Measurements from ENCODE around the gene ELF1. TPM values are rescaled to one million over a fixed set of nuclear protein-coding genes. Genes with fewer than 3 reads are reported as not detected.

The ELF1 gene
- total and polyA plus RNA-seq, 2 experiments from 2014 or later = 7.0 to 12.7 TPM

GRCh38 chr13:41060082-41060723 lies 41.1 kb upstream of the ELF1 start:
- Histone ChIP-seq H2AFZ (peak overlapping the region; percentile 72), H3K4me3 (peak overlapping the region; percentile 83), H3F3A (replicated peaks; ENCODE audit: low read depth) (no peaks in the 10 kb centered on the region), H4K20me1 (replicated peaks; ENCODE audit: insufficient read depth) (peaks cover 2% of the 10 kb centered on the region; the same call in 1 of the 2 replicates), H3K27me3 (ENCODE audit: insufficient read depth) (no peaks in the 10 kb centered on the region), H3K4me2 (peak overlapping the region; percentile 84), H3K9me2 (ENCODE audit: insufficient read depth) (no peaks in the 10 kb centered on the region), H3K79me2 (replicated peaks; ENCODE audit: insufficient read depth) (peaks cover 54% of the 10 kb centered on the region), H3K4me1 (ENCODE audit: insufficient read depth) (peaks cover 16% of the 10 kb centered on the region), H3K27ac (ENCODE audit: low read depth) (peak overlapping the region; percentile 94), H3K36me3 (ENCODE audit: insufficient read depth) (peaks cover 8% of the 10 kb centered on the region; the same call in 1 of the 2 replicates)
- TF ChIP-seq NANOG (IDR thresholded peaks at IDR 0.05; ENCODE audit: borderline replicate concordance) (no peak), CTCF (conservative IDR thresholded peaks at IDR 0.05; ENCODE audit: low read depth in 2 of 2) (peak; percentile 31 to 45), EZH2 (IDR thresholded peaks at IDR 0.05; ENCODE audit: low read depth, unreplicated experiment) (no peak), POLR2AphosphoS5 (IDR thresholded peaks at IDR 0.05; ENCODE audit: low read depth) (peak; percentile 50; the same call in 1 of the 2 replicates)
- Mint-ChIP-seq H3K4me3 (peak overlapping the region; percentile 99), H3K27me3 (ENCODE audit: insufficient read depth, low read depth, poor library complexity) (peaks cover 17% of the 10 kb centered on the region), H3K4me1 (peaks cover 23% of the 10 kb centered on the region), H3K9me3 (peaks cover 5% of the 10 kb centered on the region; the same call in 2 of the 3 replicates), H3K27ac (peak overlapping the region; percentile 99), H3K36me3 (ENCODE audit: low read depth) (peaks cover 9% of the 10 kb centered on the region; the same call in 2 of the 3 replicates)
- ATAC-seq = peak; percentile 71
- peak; percentile 95 for DNase-seq (ENCODE audit: low spot score)

- Histone ChIP-seq H3K27ac (ENCODE audit: low read depth) (peak overlapping the region; percentile 94), H3K27me3 (ENCODE audit: insufficient read depth) (no peaks in the 10 kb centered on the region), H3K4me1 (ENCODE audit: insufficient read depth) (peaks cover 16% of the 10 kb centered on the region), H3K36me3 (ENCODE audit: insufficient read depth) (peaks cover 3% of the 10 kb centered on the region; the same call in 1 of the 2 replicates), H4K20me1 (replicated peaks; ENCODE audit: insufficient read depth) (peaks cover 2% of the 10 kb centered on the region), H3F3A (replicated peaks; ENCODE audit: low read depth) (no peaks in the 10 kb centered on the region; the same call in 1 of the 2 replicates), H3K4me2 (peak overlapping the region; percentile 84), H3K4me3 (peak overlapping the region; percentile 83), H3K79me2 (replicated peaks; ENCODE audit: insufficient read depth) (peaks cover 54% of the 10 kb centered on the region), H2AFZ (peak overlapping the region; percentile 72), H3K9me2 (ENCODE audit: insufficient read depth) (no peaks in the 10 kb centered on the region)
- H3K27ac Mint-ChIP-seq = peak overlapping the region; percentile 92
- H3K27me3 Mint-ChIP-seq (ENCODE audit: insufficient read depth, low read depth, poor library complexity) = peaks cover 17% of the 10 kb centered on the region
- H3K4me3 Mint-ChIP-seq = peak overlapping the region; percentile 99
- peaks cover 5% of the 10 kb centered on the region; the same call in 2 of the 3 replicates for H3K9me3 Mint-ChIP-seq
- ATAC-seq (no peak), DNase-seq (ENCODE audit: low spot score) (peak; percentile 27)
- H3K36me3 Mint-ChIP-seq (ENCODE audit: low read depth) = peaks cover 5% of the 10 kb centered on the region; the same call in 2 of the 3 replicates
- H3K4me1 Mint-ChIP-seq = peaks cover 27% of the 10 kb centered on the region
- no peak for TF ChIP-seq EZH2phosphoT487 (IDR thresholded peaks at IDR 0.05; ENCODE audit: unreplicated experiment)
- TF ChIP-seq CREB1 (CRISPR knock-in tag; IDR thresholded peaks at IDR 0.05; ENCODE audit: low read depth) = no peak
- no peak for TF ChIP-seq CTCF (conservative IDR thresholded peaks at IDR 0.05; ENCODE audit: low read depth in 2 of 2)
- TF ChIP-seq ETS1 (IDR thresholded peaks at IDR 0.05) = no peak
- TF ChIP-seq ZNF331 (CRISPR knock-in tag; IDR thresholded peaks at IDR 0.05; ENCODE audit: low read depth) = no peak
- no peak for TF ChIP-seq NANOG (IDR thresholded peaks at IDR 0.05; ENCODE audit: borderline replicate concordance)
- TF ChIP-seq STAT1 (IDR thresholded peaks at IDR 0.05; ENCODE audit: unreplicated experiment) = no peak
Observed at GRCh38 chr13:41059456-41060081, 40.5 kb upstream of the ELF1 start.
